Fibroblast of lung (primary cell): ENCODE measurements around the gene ROBO3.

Experiments used
- CTCF ChIP-seq, 2 donors: IDR thresholded peaks in 1 of 2; conservative IDR thresholded peaks in 1 of 2; 1 replicate in 1 of 2; 2 replicates in 1 of 2; pipeline ENCODE4 v1.5.1; 2011 to 2012; ENCODE audit warnings: low read length in 2 of 2, control low read depth in 1 of 2, inconsistent platforms in 1 of 2, low read depth in 1 of 2, mild to moderate bottlenecking in 1 of 2
- EZH2 ChIP-seq: IDR thresholded peaks from 2 replicates; pipeline ENCODE4 v1.5.1; 2012; ENCODE audit warnings: low read length, control low read depth, mild to moderate bottlenecking; ENCODE audit errors: missing control alignments

- no peak for TF ChIP-seq CTCF (conservative IDR thresholded peaks at IDR 0.05 in 1 of 2, IDR thresholded peaks at IDR 0.05 in 1 of 2; ENCODE audit: low read depth in 1 of 2, low read length in 2 of 2)
- TF ChIP-seq EZH2, result no peak
Observed at GRCh38 chr11:124841840-124842239, 23.4 kb upstream of the ROBO3 start.
